ENCODE data around the gene ARL6IP6.
"Not testable (repeated sequence)": the region's sequence is repeated elsewhere in the genome, so short reads cannot be mapped to it uniquely, and the experiment has no call there.

Gene ARL6IP6

DNA sequence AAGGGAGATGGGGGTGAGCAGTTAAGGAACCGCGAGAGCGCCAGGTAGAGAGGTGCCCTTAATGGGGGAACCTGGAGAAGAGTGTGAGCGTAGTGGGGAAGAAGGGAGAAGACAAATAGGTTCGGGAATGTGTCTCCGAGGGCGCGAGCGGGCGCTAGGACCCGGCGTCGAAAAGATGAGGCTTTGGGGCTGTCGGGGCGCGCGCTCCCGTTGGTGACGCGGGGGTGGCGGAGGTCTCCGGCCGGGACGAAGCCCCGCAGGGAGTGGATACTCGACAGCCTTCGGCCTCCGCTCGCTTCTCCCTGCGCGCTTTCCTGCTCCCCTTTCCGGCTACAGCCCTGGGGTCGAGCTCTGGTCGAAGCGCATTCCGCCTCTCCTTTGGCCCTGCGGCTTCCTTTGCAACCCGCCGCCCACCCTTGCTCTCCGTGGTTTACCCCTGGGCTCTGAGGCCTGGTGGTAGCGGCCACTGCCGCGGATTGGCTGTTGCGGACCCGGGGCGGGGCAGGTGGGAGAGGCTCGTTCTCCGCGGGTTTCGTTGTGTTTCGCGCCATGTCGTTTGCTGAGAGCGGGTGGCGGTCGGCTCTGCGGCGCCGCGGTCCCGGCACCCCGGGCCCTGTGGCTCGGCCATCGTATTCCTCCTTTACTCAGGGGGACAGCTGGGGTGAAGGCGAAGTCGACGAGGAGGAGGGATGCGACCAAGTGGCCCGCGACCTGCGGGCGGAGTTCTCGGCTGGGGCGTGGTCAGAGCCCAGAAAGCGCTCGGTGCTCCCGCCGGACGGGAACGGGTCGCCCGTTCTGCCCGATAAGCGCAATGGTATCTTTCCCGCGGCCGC, at the start of gene ARL6IP6:
Gene ARL6IP6 (plus strand): TSS at position 545 of the 833 bp plus-strand sequence. CDS start 5 bp downstream, at position 550.
- peak; percentile 94 for DNase-seq (ENCODE audit: low spot score)

DNA sequence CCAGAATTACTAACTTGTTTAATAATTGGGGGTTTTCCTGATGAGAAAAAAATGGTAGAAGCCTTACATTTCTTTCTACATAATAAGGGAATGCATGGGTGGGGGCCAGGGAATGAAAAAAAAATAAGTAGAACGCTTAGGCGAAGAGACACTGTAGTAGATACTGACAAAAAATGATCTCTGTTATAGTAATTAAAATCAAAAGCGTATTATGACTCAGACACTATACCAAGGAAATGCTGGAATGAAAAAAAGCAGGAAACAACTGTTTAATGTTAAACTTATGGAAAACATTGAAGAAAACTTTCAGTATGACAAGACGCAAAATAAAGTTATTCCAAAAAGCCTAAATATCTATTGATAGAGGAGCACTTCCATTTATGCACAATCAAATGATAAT, 44.1 kb upstream of the ARL6IP6 start:
- DNase-seq (ENCODE audit: low spot score), result no peak

DNA sequence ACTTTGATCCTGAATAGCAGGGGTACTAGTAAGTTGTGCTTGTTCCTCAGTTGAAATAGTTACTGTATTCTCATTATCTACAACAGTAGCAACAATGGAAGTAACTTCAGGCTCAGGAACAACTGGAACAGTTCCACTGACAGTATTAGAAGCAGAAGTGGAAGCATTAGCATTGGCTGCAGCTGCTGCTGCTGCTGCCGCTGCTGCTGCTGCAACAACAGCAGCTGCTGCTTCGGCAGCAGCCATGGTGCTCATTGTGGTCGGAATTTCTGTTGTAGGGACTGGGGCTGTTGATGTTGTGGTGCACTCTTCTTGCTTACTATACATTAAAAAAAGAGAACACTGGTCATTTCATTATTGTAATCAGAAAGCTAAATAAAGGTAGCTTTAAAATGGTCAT, 42.0 kb upstream of the ARL6IP6 start:
- DNase-seq (ENCODE audit: low spot score), result no peak

DNA sequence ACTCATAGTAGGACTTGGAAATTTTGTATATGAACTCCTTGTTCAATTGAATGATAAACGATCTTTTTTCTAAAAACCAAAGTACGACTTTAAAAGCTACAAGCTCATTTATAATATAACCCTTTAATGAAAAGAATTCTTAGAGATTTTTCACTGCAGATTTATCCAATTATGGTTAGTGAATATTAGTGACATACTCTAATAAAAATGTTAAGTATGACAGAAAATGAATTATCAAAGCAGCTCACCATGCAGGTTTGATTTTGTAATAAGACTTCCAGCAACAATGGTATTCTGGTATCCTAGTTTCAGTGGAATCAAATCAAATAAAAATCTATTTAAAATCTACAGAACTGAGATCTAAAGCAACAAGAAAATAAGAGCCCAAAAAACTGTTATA, 39.6 kb upstream of the ARL6IP6 start:
- no peak for DNase-seq (ENCODE audit: low spot score)

DNA sequence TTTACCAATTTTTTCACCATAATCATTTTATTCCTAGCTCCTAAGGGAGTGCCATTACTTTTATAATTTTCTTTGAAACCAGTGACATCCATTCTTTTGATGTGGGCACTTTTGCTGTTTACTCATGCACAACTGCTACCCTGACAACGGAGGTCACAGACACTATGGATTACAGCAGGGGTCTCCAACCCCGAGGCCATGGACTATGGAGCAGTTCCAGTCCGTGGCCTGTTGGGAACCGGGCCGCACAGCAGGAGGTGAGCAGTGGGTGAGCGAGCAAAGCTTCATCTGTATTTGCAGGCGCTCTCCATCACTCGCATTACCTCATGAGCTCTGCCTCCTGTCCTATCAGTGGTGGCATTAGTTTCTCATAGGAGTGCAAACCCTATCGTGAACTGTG, 35.8 kb upstream of the ARL6IP6 start:
- DNase-seq (ENCODE audit: low spot score), result no peak

DNA sequence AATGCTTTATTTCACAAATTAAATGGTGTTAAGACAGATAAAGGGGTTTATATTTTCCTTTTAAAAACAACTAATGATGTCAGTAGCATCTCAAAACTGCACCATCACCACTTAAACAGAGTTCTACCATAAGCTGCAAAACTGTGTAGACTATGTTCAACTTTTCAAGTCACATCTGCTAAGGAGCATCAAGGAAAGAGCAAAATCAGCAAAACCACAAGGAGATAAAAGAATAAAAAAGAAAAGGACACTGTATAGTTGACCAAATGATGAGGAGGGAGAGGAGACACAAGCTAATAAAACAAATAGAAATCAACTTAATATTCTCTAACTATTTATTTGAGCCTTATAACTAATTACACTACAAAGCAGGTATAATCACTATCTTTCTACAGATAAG, 35.0 kb upstream of the ARL6IP6 start:
- DNase-seq (ENCODE audit: low spot score), result no peak

DNA sequence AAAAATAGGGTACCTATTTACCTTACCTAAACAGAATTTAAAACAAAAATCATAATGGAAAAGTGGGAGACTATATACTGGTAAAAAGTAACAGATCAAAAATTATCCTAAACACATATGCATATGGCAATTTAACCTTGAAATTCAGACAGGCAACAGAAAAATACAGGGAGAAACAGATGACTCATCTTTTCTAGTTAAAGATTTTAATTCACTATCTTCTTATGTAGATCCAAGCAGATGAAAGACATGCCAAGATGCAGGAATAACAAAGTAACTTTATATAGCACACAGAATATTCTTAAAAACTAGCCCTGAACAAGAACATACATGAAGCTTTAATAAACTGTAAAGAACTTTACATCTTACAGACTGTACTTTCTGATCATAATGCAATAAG, 32.1 kb upstream of the ARL6IP6 start:
- DNase-seq (ENCODE audit: low spot score), result no peak

DNA sequence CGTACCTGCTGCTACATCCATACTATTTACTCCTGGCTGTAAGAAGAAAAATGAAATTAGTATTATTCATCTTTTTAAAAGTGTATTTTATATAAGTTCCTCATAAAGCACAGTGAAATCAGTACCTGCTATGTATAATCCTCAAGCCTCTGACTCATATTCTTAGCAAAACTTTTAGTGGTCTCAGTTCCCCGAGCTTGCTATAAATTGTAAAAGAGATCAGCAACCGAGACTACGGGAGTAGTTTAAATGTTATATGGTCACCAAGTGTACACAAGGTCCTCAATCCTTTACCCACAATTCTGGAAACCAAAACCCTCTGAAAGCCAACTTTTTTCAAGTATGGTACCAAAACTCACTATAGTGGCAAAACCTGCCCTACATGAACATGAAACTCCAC, 25.4 kb upstream of the ARL6IP6 start:
- no peak for DNase-seq (ENCODE audit: low spot score)

DNA sequence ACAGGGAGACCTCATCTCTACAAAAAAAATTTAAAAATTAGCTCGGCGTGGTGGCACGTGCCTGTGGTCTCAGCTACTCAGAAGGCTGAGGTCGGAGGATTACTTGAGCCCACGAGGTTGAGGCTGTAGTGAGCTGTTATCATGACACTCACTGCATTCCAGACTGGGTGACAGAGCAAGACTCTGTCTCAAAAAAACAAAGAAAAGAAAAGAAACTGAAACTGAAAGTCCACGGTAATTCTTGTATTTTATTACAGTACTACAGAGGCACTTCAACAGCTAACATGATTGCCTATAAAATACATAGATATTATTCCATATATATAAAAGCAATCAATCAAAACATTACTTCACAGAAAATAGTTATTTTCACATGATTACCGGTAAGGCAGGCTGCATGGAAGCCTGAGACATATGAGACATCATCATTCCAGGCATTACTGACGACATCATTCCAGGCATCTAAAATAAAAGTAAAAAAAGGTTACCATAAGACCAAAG, 24.2 kb upstream of the ARL6IP6 start:
- peak; percentile 26 for DNase-seq (ENCODE audit: low spot score)

DNA sequence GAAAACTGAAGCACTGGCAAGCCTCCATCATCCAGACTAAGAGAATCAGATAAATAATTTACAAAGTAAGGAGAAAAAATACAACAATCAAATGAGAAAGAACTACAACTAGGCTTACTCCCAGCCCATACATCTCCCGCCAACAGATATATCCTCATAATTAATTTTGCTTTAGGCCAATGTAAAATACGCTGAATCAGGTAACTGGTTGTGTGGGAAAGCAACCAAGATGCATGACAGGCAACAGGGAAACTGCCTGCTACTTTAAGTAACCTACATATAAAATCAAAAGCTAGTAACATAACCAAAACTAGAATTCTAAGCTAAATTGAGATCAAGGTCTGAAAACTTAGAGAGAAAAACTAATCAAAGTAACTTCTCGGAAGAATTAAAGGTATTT, 22.7 kb upstream of the ARL6IP6 start:
- DNase-seq (ENCODE audit: low spot score), result no peak

DNA sequence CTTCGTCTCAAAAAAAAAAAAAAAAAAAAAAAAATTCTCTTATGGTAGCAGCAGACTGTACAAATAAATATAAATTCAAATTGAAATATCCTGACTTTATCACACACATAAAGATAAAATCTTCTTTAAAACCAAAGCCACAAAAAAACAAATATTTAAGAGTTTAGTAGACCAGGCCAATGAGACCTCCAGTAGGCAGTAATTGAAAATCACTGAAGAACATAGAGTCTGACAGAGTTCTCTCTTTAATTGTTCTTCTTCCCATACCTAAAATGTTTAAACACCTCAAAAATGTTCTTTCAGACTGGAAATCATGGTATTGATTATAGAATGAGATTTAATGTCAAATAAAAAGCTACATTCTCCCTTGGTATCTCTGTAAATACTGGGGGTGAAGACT, 21.9 kb upstream of the ARL6IP6 start:
- peak; percentile 5 for DNase-seq (ENCODE audit: low spot score)

DNA sequence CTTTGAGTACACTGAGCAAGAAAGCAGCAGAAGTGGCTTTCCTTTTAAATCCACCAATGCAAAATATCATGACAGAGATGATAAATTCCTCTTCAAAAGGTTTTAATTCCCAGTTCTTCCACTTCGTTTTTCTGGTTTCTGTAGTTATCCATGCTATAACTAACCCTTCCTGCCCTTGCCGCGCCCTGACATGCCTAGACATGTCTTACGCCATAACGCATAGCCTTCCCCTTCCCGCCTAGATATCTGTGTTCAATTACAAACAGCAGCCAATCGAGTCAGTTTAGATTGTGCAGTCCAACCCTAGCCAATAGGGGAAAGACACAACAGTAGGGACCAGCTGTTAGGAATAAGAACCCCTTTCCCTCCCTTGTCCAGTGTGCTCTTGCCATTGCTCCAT, 17.2 kb upstream of the ARL6IP6 start:
- no peak for DNase-seq (ENCODE audit: low spot score)

DNA sequence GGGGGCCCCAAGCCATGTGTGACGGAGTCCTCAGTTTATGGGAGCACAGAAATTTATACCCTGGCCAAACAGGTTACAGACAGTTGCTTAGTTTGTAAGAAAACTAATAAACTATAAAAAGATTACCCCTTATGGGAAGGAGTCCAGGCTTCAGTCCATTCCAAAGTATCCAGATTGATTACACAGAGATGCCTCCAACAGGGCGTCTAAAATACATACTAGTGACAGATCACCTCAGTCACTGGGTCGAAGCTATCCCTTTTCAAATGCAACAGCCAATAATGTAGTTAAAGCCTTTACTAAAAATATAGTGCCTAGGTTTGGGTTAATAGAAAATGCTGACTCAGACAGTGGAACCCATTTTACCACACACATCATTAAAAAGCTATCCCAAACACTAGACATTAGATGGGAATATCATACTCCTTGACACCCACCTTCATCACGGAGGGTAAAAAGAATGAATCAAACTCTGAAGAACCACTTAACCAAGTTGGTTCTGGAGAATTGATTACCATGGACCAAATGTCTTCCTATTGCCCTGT, 11.9 kb upstream of the ARL6IP6 start:
- no peak for DNase-seq (ENCODE audit: low spot score)

DNA sequence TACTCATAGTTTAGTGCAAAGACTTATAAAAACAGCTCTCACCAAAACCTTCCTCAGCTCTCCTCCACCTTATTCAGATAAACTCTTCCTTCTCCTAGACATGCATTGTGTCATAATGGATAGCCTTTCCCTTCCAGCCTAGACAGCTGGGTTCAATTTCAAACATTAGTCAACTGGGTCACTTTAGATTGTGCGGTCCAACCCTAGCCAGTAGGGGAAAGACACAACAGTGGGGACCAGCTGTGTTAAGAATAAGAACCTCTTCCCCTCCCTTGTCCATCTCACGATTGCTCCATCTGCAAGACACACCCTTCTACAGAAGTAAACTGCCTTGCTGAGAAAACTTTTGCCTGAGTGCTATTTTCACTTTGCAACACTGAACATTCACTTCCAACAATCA, 9.7 kb upstream of the ARL6IP6 start:
- no peak for DNase-seq (ENCODE audit: low spot score)

DNA sequence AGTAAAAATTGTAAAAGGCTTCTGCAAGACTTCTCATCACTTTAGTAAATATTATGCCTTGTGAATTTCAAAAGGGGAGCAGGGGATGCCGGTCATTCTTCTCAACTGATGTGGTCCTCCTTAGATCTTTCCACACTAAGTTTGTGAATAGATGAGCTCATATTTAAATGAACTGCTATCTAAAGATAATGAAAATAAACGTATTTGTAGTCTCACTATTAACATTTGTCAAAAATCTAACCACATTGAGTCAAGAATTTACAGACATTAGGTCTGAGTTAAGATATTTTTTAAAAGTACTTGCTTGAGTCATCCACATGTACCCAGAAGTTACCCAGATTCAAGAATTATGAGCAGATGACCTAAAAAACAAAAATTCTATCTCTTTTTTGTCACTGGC, 7.7 kb upstream of the ARL6IP6 start:
- DNase-seq (ENCODE audit: low spot score), result no peak

DNA sequence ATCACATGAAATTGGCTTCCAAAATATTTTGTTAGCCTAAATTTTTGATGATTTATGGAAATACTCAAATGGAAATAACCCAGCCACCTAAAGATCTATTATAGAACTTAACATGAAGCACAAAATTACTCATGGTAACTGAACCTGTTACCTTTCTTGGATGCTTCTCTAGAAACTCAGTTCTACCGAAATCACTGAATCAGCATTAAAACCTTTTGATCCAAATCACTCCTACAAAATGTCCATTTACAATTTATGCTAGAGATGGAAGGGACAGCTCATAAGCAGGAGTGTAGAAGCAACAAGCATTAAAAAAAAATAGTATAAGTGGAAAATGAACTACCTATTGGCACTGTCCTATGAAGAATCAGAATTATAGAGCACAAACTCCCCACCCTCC, 3.3 kb upstream of the ARL6IP6 start:
- DNase-seq (ENCODE audit: low spot score), result no peak

DNA sequence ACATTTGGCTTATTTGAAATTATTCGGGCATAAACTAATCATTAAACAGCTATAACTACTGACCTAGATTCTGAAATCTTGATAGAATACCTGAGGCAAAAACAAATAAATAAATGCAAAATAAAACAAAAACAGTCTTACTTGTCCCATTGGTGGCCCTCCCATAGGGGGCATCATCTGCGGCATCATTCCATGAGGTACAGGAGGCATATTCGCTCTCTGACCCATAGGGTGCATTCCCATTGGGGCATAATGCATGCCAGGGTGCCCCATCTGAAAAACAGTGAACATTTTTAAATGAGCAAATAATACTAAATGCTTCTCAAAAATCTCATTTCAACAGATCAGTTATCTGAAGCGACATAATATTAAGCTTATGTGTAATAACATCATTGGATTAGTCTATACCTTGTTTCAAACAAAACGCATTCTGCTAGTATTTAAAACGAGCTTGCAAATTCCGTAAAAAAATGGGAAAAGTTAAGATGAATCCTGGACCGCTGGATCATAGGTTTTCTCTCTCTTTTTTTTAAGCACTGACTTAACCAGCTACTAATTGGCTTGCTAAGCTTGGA, 2.5 kb upstream of the ARL6IP6 start:
- peak; percentile 13 for DNase-seq (ENCODE audit: low spot score)

DNA sequence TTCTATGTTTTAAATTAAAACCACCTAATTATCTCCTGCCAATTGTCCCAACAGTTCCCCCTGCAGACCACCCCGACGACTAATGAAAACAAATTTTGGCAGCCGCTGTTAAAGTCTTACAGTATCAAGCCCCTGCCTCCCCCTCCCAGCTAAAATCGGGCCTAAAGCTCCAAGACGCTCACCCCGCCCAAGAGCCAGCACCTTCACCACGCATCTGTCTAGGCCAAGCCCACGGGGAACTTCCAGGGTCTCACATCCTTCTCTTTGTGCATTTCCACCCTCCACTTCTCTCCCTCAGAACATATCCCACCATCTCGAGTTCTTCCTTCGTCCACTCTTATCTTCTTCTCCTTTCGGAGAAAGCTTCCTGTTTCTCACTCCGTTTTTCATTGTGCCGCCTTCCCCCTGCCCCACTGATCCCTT, 1.6 kb upstream of the ARL6IP6 start:
- DNase-seq (ENCODE audit: low spot score), result peak; percentile 9

DNA sequence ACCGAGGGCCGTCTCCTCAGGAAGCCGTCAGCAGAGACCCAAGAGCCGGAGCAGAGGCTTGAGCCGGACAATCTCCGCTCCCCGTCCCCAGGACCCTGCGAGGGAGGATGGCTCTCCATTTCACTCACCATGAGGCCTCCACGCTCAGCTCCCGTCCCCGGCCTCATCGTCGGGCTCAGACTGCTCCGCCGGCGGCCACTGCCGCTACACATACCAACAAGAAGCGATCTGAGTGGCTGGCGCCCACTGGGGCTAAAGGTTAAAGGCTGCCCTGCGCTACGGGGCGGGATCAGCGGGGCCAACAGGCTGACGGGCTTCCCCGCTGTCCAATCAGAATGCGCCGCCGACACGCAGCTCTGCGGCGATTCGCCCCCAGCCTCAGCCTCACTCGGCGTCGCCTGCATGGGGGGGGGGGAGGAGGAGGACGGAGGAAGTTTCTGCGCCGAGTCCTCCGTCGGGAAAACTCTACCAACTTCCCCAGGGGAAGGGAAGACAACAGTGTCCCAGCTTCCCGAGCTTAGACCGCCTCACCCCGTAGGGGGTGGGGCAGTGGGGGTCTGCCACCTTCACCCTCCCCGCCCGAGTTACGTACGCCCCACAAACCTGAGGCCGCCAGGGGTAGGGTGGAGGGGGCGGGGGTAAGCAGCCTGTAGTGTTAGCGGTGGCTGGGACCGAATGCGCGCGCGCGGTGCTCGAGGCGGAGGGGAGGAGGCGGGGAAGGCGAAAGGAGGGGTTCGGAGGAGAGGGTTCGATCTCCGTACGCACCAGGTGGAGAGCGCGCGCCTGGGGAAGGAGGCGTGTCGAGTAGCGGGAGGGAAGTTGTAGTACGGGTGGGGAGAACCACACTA, 968 bp upstream of the ARL6IP6 start, which contains the start of gene PRPF40A:
Gene PRPF40A (minus strand): TSS at position 234 of the 848 bp plus-strand sequence. CDS start 22 bp downstream, at position 212.
- peak; percentile 99 for DNase-seq (ENCODE audit: low spot score)

DNA sequence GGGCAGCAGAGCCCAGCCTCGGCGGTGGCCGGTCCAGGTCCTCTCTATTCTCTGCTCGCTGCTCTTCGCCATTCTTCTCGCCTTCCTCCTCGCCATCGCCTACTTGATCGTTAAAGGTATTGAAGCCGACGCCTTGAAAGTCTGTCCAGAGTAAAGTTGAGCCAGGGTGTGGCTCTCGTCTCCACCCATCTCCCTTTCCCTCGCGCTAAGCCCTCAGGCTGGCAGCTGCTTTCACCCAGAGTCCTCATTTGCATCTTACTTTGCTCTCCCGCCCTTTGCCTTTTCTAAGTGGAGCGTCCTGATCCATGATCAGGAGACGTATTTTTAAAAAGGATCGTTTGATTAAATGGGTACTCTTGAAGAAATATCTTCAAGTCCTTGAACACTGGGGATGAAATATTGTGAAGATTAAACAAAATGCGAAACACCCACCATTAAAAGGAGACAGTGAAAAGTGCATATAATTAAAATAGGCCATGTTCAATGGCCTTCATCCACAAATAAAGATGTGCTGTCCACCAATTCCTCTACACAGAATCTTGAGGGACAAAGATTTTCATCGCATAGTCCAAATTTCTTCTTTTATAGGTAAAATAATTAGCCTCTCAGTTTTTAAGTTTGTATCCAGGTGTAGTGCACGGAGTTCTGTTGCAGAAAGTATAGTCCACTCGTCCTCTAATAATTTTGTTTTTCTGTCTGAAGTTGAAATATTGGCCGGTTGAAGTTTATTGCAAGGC, 657 bp downstream of the ARL6IP6 start:
- peak; percentile 28 for DNase-seq (ENCODE audit: low spot score)

DNA sequence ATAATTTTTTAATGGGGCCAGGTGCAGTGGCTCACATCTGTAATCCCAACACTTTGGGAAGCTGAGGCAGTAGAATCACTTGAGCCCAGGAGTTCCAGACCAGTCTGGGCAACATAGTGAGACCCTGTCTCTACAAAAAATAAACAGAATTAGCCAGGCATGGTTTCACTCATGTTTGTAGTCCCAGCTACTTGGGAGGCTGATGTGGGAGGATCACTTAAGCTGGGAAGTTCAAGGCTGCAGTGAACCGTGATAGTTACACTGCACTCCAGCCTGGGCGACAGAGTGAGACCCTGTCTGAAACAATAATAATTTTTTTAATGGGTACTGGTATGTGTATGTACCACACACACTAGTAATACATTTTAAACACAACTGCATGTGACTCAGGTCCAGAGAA, 2.4 kb downstream of the ARL6IP6 start:
- DNase-seq (ENCODE audit: low spot score), result no peak

DNA sequence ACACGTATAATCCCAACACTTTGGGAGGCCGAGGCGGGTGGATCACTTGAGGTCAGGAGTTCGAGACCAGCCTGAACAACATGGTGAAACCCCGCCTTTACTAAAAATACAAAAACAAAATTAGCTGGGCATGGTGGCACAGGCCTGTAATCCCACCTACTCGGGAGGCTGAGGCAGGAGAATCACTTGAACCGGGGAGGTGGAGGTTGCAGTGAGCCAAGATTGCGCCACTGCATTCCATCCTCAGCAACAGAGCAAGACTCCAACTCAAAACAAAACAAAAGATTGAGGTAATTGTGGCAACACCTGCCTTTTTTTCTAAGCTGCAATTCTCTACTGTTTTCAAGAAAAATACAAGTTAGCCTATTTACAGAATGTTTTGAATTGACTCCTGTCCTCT, 4.2 kb downstream of the ARL6IP6 start:
- DNase-seq (ENCODE audit: low spot score), result not testable (repeated sequence)

Measured in GM03348 (cell line).